Smooth muscle cell of the brain vasculature (primary cell): Measurements from ENCODE around the gene EXOC7.

Experiments used
- DNase-seq: peaks from one replicate; pipeline ENCODE4 v3.0.0-alpha.2; 2012; ENCODE audit warnings: low read depth, low spot score

The EXOC7 gene

GRCh38 chr17:76040376-76040775 is 63.2 kb downstream of the EXOC7 start:
- DNase-seq = no peak

DNA sequence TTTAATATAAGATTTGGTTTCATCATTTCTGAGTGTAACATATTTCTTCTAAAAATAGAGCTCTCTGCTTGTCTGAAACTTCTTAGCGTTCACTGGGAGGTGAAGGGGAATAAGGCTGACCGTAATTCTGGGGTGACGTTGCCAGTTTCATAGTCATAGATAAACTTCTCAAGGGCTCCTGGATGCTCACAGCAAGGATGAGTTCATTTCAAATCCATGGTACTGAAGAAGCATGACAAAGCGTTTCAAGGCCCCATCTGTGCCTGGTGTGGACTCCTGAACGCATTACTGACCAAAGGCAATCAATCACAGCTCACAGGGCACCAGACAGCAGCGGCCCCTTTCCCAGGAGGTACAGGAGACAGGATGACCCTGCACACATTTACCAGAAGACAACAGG is 64.5 kb downstream of the EXOC7 start:
- DNase-seq = no peak

GRCh38 chr17:76038050-76038449 is 65.5 kb downstream of the EXOC7 start:
- no peak for DNase-seq

DNA sequence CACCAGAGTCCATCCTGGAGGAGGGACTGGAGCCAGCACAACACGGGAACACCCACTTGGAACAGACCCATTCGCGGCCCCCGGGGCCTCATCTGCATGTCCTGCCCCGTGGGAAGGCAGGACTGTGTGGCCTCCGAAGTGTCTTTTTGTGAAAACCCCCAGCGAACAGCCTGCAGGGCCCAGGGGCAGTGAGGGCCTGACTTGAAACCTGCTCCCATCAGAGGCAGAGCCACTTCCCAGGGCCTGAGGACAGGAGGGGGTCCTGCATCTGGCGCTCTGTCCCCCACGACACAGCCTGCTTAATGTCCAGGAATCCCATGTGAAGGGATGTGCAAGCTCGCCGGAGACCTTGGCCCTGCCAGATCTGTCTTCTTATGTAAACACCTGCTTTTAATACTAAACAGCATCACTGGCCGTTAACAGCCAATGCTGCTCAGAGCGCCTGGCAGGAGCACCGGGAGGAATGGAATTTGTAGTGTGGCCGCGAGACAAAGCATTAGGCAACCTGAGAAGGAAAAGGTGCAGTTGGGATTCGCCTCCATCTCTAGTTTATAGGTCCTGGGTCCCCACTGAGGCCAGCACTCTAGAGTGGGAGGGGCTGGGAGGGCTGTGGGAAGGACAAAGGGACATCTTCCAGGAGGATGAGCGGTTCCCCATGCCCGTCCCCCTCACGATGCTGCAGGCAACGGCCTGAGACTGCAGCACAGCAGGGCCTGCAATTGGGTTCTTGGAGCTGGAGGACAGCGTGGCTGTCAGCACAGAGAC is 66.9 kb downstream of the EXOC7 start:
- no peak for DNase-seq

DNA sequence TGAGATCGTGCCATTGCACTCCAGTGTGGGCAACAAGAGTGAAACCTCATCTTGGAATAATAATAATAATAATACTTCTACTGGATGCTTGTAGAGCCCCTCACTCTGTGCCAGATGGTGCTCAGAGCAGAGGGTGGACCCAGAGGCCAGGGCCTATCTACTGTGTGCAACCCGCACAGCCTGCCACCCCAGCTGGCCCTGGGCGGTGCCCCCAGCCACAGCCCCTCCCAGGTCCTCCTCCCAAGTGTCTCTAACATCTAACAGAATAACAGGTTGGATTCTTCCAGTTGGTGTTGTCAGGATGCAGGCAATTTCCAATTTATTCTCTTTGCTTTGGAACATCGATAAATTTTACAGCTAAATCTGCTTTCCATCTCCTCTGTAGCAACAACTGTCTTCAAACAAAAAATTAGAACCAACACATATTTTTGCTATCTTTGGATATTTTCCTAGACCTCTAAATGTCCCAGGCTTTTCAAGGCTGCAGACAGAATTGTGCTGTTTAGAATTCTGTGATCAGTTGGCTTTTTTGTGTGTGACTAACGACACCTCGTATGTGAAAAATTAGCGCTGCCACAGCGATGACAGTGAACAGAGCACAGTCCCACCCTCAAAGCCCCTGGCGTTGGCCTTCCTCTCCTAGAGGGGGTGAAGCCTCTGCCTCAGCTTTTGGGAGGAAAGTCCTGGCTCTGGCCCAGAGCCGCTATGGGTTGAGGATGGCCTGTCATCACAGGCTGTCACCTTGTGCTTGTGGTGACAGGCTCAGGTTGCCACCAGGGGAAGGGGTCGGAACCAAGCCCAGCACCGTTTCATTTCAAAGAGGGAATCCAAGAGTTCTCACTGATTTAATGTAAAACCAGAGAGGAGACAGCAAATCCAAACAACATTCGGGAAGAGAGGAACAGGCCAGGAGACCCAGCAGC is 68.9 kb downstream of the EXOC7 start:
- DNase-seq = no peak

DNA sequence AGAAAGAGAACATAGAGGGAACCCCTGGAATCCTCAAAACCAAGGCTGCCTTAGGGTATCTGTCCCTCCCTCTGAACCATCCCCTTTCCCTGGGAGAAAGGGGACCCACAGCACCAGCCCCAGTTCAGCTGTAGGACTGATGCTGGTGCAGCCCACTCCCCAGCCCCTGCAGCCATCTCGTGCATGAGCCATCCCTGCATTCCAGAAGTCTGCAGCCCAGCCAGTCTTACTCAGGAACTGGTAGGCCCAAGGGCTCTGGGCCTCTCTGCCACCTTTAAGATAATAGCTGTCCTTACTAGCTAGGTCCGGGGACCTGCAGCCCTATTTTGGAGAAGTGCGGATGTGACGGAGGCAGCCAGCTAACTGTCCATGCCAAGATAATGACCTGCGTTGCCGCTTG is 70.4 kb downstream of the EXOC7 start:
- no peak for DNase-seq

GRCh38 chr17:76032780-76033108 is 70.8 kb downstream of the EXOC7 start:
- no peak for DNase-seq

DNA sequence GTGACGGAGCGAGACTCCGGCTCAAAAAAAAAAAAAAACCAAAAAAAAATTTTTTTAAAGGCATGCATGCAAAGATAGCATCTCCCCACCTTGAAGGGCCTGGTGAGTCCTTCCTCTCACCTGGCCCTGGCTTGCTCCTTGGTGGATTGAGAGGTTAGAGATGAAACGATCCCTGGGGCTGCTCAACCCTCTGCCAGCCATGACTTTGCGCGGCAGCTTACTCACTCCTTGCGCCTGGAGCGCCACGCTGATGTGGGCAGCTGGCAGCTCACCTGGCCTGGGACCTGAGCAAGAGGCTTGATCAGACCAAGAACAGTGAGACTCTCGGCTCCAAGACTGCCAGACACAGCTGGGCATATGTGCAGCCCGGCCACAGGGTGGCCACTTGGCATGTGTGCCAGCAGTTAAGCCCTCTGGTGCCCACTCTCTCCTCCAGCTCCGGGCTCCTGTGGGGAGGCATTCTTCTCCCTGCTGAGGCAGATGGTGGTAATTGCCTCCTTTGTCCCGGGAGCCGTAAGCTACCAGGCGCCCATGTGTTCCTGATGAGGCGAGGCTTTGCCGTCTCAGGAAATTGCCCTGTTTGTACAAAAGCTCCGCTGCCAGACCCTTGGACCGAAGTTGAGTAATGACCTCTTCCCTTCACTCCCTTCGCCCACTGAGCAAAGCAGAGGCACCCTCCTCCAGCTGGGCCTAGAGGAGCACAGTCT is 71.4 kb downstream of the EXOC7 start:
- no peak for DNase-seq
